Gastrocnemius medialis (tissue), 4 donors: ENCODE results near the gene OXT.

ENCODE experiments used
- POLR2A ChIP-seq, 2 donors: fragments of 450-650 bp; IDR thresholded peaks; one replicate each; pipeline ENCODE4 v1.6.1; 2017; ENCODE audit warnings: antibody characterized with exemption in 2 of 2, mild to moderate bottlenecking in 2 of 2, moderate library complexity in 2 of 2
- TF ChIP-seq, protein P1 (sequence below), 5 experiments: fragments of 450-650 bp in 3 of 5; fragments of 200-600 bp in 2 of 5; sonication (generic) in 2 of 5; IDR thresholded peaks in 4 of 5; conservative IDR thresholded peaks in 1 of 5; 1 replicate in 4 of 5; 2 replicates in 1 of 5; pipeline ENCODE4 v1.5.1; 2016 to 2019; ENCODE audit warnings: antibody characterized with exemption in 5 of 5, mild to moderate bottlenecking in 3 of 5, moderate library complexity in 3 of 5

DNA sequence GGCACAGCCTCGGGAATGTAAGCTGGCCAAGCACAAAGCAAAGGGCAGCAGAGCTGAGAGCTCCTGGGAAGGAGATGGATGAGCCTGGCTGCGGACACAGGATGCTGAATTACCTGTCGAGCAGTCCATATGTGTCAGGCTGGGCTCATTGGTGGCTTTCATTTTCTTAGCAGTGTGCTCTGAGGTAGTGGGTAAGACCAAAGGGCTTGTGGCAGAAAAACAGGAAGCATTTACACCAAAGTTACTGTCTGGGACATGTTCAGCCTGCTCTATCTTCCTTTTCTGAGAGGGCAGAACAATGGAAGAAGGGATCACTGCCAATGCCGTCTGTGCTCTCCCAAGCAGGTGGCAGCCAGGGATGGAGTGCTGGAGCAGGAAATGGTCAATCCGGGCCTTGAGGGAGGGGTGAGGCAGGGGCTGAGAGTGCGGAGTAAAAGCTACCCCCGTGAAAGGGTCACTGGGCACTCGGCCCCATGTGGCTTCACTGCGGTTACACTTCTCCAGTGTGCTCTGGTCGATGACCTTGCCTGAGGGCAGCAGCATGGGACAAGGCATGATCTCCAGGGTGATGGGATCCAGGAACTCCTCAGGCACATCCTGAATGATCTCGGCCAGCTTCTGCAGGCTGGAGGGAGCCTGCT lies 50.0 kb downstream of the OXT start:
- TF ChIP-seq, protein P1, sequence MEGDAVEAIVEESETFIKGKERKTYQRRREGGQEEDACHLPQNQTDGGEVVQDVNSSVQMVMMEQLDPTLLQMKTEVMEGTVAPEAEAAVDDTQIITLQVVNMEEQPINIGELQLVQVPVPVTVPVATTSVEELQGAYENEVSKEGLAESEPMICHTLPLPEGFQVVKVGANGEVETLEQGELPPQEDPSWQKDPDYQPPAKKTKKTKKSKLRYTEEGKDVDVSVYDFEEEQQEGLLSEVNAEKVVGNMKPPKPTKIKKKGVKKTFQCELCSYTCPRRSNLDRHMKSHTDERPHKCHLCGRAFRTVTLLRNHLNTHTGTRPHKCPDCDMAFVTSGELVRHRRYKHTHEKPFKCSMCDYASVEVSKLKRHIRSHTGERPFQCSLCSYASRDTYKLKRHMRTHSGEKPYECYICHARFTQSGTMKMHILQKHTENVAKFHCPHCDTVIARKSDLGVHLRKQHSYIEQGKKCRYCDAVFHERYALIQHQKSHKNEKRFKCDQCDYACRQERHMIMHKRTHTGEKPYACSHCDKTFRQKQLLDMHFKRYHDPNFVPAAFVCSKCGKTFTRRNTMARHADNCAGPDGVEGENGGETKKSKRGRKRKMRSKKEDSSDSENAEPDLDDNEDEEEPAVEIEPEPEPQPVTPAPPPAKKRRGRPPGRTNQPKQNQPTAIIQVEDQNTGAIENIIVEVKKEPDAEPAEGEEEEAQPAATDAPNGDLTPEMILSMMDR (IDR thresholded peaks at IDR 0.05 in 4 of 5, conservative IDR thresholded peaks at IDR 0.05 in 1 of 5) = no peak
- no peak for TF ChIP-seq POLR2A (IDR thresholded peaks at IDR 0.05)
